ENCODE results near the gene GTF2I. TPM values are rescaled to one million over a fixed set of nuclear protein-coding genes. Genes with fewer than 3 reads are reported as not detected.
A peak's percentile ranks its signal among the peaks of the same experiment; 100 is the strongest.

Gene GTF2I
- total RNA-seq, 1 donor from 2014 or later, result 247 TPM

- H3K4me3 Mint-ChIP-seq (ENCODE audit: unreplicated experiment), result no peak overlapping the region
- peaks cover 23% of the 10 kb centered on the region for H3K4me1 Mint-ChIP-seq (ENCODE audit: unreplicated experiment)
Observed at GRCh38 chr7:74653686-74654181, 3.8 kb upstream of the GTF2I start.

GRCh38 chr7:74654811-74655210 is 2.7 kb upstream of the GTF2I start:
- H3K4me3 Mint-ChIP-seq (ENCODE audit: unreplicated experiment), result no peak overlapping the region
- H3K27ac Mint-ChIP-seq (ENCODE audit: unreplicated experiment), result peak overlapping the region; percentile 95
- H3K9me3 Mint-ChIP-seq (ENCODE audit: unreplicated experiment), result no peaks in the 10 kb centered on the region
- no peaks in the 10 kb centered on the region for H3K27me3 Mint-ChIP-seq (ENCODE audit: unreplicated experiment)
- no peak for TF ChIP-seq CTCF (IDR thresholded peaks at IDR 0.05)
- H3K36me3 Mint-ChIP-seq (ENCODE audit: unreplicated experiment), result no peaks in the 10 kb centered on the region
- no peak for DNase-seq (ENCODE audit: extremely low spot score, unreplicated experiment)
- H3K4me1 Mint-ChIP-seq (ENCODE audit: unreplicated experiment), result peaks cover 32% of the 10 kb centered on the region

More at GRCh38 chr7:74653686-74654181, 3.8 kb upstream of the GTF2I start:
- Mint-ChIP-seq H3K9me3 (ENCODE audit: unreplicated experiment) (no peaks in the 10 kb centered on the region), H3K36me3 (ENCODE audit: unreplicated experiment) (no peaks in the 10 kb centered on the region), H3K27me3 (ENCODE audit: unreplicated experiment) (no peaks in the 10 kb centered on the region), H3K27ac (ENCODE audit: unreplicated experiment) (no peak overlapping the region)
- no peak for DNase-seq (ENCODE audit: extremely low spot score, unreplicated experiment)
- no peak for TF ChIP-seq CTCF (IDR thresholded peaks at IDR 0.05)

- H3K27me3 Mint-ChIP-seq (ENCODE audit: unreplicated experiment), result no peaks in the 10 kb centered on the region
- H3K36me3 Mint-ChIP-seq (ENCODE audit: unreplicated experiment), result no peaks in the 10 kb centered on the region
- H3K4me1 Mint-ChIP-seq (ENCODE audit: unreplicated experiment), result peaks cover 35% of the 10 kb centered on the region
- TF ChIP-seq CTCF (IDR thresholded peaks at IDR 0.05), result no peak
- DNase-seq (ENCODE audit: extremely low spot score, unreplicated experiment), result no peak
- H3K27ac Mint-ChIP-seq (ENCODE audit: unreplicated experiment), result peak overlapping the region; percentile 95
- peak overlapping the region; percentile 11 for H3K4me3 Mint-ChIP-seq (ENCODE audit: unreplicated experiment)
- H3K9me3 Mint-ChIP-seq (ENCODE audit: unreplicated experiment), result no peaks in the 10 kb centered on the region
Observed at GRCh38 chr7:74655324-74655723, 2.2 kb upstream of the GTF2I start.

GRCh38 chr7:74655768-74656440 is 1.6 kb upstream of the GTF2I start:
- Mint-ChIP-seq H3K27me3 (ENCODE audit: unreplicated experiment) (no peaks in the 10 kb centered on the region), H3K9me3 (ENCODE audit: unreplicated experiment) (no peaks in the 10 kb centered on the region), H3K36me3 (ENCODE audit: unreplicated experiment) (no peaks in the 10 kb centered on the region), H3K27ac (ENCODE audit: unreplicated experiment) (peak overlapping the region; percentile 95), H3K4me1 (ENCODE audit: unreplicated experiment) (peaks cover 41% of the 10 kb centered on the region), H3K4me3 (ENCODE audit: unreplicated experiment) (peak overlapping the region; percentile 82)
- no peak for TF ChIP-seq CTCF (IDR thresholded peaks at IDR 0.05)
- no peak for DNase-seq (ENCODE audit: extremely low spot score, unreplicated experiment)

GRCh38 chr7:74656441-74656836 is 1.1 kb upstream of the GTF2I start:
- H3K27ac Mint-ChIP-seq (ENCODE audit: unreplicated experiment), result peak overlapping the region; percentile 95
- no peak for DNase-seq (ENCODE audit: extremely low spot score, unreplicated experiment)
- H3K4me1 Mint-ChIP-seq (ENCODE audit: unreplicated experiment), result peaks cover 46% of the 10 kb centered on the region
- H3K4me3 Mint-ChIP-seq (ENCODE audit: unreplicated experiment), result peak overlapping the region; percentile 82
- peak; percentile 25 for TF ChIP-seq CTCF (IDR thresholded peaks at IDR 0.05)
- H3K27me3 Mint-ChIP-seq (ENCODE audit: unreplicated experiment), result no peaks in the 10 kb centered on the region
- no peaks in the 10 kb centered on the region for H3K36me3 Mint-ChIP-seq (ENCODE audit: unreplicated experiment)
- no peaks in the 10 kb centered on the region for H3K9me3 Mint-ChIP-seq (ENCODE audit: unreplicated experiment)

Measured in osteocyte (in vitro differentiated cells).